ENCODE measurements around the gene MLF2. TPM values are rescaled to one million over a fixed set of nuclear protein-coding genes. Genes with fewer than 3 reads are reported as not detected.

Gene MLF2
- total RNA-seq, 1 donor from 2014 or later = 102 TPM

DNA sequence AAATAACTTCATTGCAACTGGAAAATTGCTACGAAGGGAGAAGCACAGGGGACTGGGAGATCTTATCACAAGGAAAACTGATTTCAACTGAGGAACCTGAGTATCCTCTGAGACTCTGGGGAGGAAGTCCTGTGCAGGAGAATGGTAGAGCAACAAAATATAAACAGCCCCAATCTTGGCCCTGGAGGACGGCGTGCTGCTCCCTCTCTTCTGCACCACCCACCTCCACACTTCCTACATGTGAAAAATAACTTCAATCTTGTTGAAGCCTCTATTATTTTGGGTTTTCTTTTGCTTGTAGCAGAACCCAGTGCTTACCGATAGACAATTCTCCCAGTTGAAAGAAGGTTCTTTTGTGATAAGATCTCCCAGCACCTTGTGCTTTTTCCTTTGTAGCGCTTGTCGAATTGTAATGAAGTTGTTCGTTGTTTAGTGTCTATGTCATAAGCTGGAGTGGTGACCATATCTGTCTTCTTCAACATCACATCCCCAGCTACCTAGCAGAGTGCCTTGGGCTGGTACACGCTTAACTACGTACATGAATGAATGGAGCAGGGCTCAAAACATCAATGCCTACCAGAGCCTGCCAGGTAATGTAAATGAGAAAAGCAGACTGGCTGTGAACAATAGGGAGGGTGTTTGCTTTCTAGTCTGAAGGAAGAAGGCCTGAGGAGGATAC lies 33.6 kb upstream of the MLF2 start:
- CTCF ChIA-PET = no interaction called here
- Mint-ChIP-seq H3K27ac (no peak overlapping the region), H3K36me3 (ENCODE audit: low read depth) (no peaks in the 10 kb centered on the region), H3K27me3 (no peaks in the 10 kb centered on the region), H3K4me1 (no peaks in the 10 kb centered on the region), H3K4me3 (no peak overlapping the region), H3K9me3 (no peaks in the 10 kb centered on the region)
- intact Hi-C loops (cut with micrococcal nuclease) = no loop called here
- no peak for DNase-seq
- no peak for ATAC-seq (ENCODE audit: low read depth)
- TF ChIP-seq, protein P1, sequence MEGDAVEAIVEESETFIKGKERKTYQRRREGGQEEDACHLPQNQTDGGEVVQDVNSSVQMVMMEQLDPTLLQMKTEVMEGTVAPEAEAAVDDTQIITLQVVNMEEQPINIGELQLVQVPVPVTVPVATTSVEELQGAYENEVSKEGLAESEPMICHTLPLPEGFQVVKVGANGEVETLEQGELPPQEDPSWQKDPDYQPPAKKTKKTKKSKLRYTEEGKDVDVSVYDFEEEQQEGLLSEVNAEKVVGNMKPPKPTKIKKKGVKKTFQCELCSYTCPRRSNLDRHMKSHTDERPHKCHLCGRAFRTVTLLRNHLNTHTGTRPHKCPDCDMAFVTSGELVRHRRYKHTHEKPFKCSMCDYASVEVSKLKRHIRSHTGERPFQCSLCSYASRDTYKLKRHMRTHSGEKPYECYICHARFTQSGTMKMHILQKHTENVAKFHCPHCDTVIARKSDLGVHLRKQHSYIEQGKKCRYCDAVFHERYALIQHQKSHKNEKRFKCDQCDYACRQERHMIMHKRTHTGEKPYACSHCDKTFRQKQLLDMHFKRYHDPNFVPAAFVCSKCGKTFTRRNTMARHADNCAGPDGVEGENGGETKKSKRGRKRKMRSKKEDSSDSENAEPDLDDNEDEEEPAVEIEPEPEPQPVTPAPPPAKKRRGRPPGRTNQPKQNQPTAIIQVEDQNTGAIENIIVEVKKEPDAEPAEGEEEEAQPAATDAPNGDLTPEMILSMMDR (IDR thresholded peaks at IDR 0.05) = no peak
- POLR2A ChIA-PET = interaction anchor here (1.1 kb wide), 1 partner anchor 34 kb away, joined by 3 read pairs; the partner anchor contains the start of gene MLF2

DNA sequence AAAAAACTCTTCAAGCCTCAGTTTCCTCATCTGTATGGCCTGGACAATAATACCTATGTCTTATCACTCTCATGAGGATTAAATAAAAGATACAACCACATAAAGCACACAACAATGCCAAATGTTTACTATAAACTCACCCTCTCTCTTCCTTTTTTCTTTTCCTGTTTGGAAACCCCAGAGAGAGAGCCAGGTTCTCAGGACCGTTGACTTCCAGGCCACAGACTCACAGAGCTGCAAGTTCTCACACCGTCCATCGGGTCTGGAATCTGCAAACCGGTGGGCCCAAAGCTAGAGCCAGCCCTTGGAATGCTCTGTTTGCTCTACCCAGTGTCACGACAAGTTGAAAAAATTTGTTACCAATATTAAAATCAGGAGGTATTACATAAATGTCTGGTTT lies 31.8 kb upstream of the MLF2 start:
- Mint-ChIP-seq H3K4me1 (no peaks in the 10 kb centered on the region), H3K36me3 (ENCODE audit: low read depth) (no peaks in the 10 kb centered on the region), H3K27ac (no peak overlapping the region), H3K27me3 (no peaks in the 10 kb centered on the region), H3K9me3 (no peaks in the 10 kb centered on the region), H3K4me3 (no peak overlapping the region)
- no peak for ATAC-seq (ENCODE audit: low read depth)
- POLR2A ChIA-PET = interaction anchor here (0.6 to 1.2 kb wide), 2 partner anchors 32 to 67 kb away, joined by 3 read pairs; partner anchors contain the start of genes MLF2 and USP5
- DNase-seq = no peak
- intact Hi-C loops (cut with micrococcal nuclease) = no loop called here
- CTCF ChIA-PET = interaction anchor here (1.0 to 1.5 kb wide), 3 partner anchors 16 to 31 kb away, joined by 3 read pairs; no protein-coding TSS in a partner anchor
- TF ChIP-seq, protein P1 (IDR thresholded peaks at IDR 0.05) = no peak

DNA sequence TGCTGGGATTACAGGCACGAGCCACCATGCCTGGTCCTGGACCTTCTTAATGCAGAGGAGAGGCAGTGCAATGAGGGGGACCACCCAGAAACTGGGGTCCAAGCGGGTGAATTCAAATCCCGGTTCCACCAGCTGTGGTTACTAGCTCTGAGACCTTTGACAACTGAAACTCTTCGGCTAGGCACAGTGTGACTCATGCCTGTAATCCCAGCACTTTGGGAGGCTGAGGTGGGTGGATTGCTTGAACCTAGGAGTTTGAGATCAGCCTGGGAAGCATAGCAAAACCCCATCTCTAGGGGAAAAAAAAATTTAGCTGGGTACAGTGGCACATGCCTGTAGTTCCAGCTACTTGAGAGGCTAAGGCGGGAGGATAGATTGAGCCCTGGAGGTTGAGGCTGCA lies 31.4 kb upstream of the MLF2 start:
- Mint-ChIP-seq H3K9me3 (no peaks in the 10 kb centered on the region), H3K4me3 (no peak overlapping the region), H3K27ac (no peak overlapping the region), H3K36me3 (ENCODE audit: low read depth) (no peaks in the 10 kb centered on the region), H3K4me1 (no peaks in the 10 kb centered on the region), H3K27me3 (no peaks in the 10 kb centered on the region)
- intact Hi-C loops (cut with micrococcal nuclease) = no loop called here
- TF ChIP-seq, protein P1 (IDR thresholded peaks at IDR 0.05) = no peak
- POLR2A ChIA-PET = interaction anchor here (0.6 to 1.2 kb wide), 2 partner anchors 31 to 67 kb away, joined by 3 read pairs; partner anchors contain the start of genes MLF2 and USP5
- ATAC-seq (ENCODE audit: low read depth) = no peak
- CTCF ChIA-PET = interaction anchor here (1.0 to 1.5 kb wide), 3 partner anchors 17 to 30 kb away, joined by 3 read pairs; no protein-coding TSS in a partner anchor
- DNase-seq = no peak

DNA sequence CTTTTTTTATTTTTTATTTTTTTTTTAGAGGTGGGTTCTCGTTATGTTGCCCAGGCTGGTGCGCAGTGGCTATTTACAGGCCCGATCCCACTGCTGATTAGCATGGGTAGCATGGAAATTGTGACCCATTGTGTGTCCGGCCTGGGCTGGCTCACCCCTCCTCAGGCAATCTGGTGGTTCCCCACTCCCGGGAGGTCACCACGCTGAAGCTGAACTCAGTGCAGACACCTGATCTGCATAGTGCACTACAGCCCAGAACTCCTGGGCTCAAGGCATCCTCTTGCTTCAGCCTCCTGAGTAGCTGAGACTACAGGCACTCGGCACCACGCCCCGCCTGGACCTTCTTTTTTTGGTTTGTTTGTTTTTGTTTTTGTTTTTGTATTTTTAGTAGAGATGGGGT lies 30.9 kb upstream of the MLF2 start:
- ATAC-seq (ENCODE audit: low read depth) (no peak), DNase-seq (no peak)
- Mint-ChIP-seq H3K27me3 (peaks cover under 1% of the 10 kb centered on the region), H3K4me3 (no peak overlapping the region), H3K4me1 (peaks cover 3% of the 10 kb centered on the region), H3K9me3 (no peaks in the 10 kb centered on the region), H3K36me3 (ENCODE audit: low read depth) (no peaks in the 10 kb centered on the region), H3K27ac (no peak overlapping the region)
- intact Hi-C loops (cut with micrococcal nuclease) = no loop called here
- TF ChIP-seq, protein P1 (IDR thresholded peaks at IDR 0.05) = no peak
- POLR2A ChIA-PET = interaction anchor here (1.2 kb wide), 1 partner anchor 31 kb away, joined by 3 read pairs; the partner anchor contains the start of gene MLF2
- CTCF ChIA-PET = interaction anchor here (1.2 to 1.5 kb wide), 2 partner anchors 17 to 30 kb away, joined by 3 read pairs; no protein-coding TSS in a partner anchor

DNA sequence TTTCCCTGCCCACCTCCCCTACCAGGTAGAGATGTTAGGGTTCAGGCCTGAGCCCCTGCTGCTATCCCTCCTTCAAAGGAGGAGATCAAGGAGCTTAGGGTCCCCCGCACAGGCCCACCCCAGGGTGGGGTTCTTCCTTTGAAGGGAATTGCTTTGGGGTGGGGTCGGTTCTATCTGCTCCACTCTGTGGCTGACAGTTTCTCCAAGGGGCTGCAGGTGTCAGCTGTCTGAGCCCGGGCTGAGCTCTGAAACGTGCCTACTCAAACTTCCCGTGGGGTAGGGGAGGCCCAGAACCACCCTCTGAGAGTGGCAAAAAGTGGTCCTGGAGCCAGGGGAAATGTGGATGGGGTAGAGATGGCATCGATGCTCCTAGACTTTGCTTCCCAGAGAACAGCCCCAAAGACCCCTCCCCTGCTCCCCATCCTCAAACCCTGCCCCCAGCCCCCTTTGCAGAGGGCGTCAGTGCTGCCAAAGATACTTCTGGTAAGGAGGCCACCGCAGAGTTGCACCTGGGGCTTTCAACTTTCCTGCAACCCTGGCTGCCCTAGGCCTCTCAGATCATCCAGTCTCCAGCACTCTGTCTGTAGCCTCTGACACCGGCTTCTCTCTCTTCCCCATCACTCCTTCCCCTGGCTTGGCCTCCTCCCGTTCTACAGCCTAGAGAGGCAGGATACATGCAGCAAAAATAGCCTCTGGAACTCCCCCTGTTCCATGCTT lies 30.1 kb upstream of the MLF2 start:
- H3K36me3 Mint-ChIP-seq (ENCODE audit: low read depth) = no peaks in the 10 kb centered on the region
- no peak for DNase-seq
- TF ChIP-seq, protein P1 (IDR thresholded peaks at IDR 0.05) = no peak
- H3K27me3 Mint-ChIP-seq = peaks cover 7% of the 10 kb centered on the region
- H3K27ac Mint-ChIP-seq = no peak overlapping the region
- H3K4me3 Mint-ChIP-seq = no peak overlapping the region
- POLR2A ChIA-PET = no interaction called here
- H3K4me1 Mint-ChIP-seq = peaks cover 9% of the 10 kb centered on the region
- no peaks in the 10 kb centered on the region for H3K9me3 Mint-ChIP-seq
- no peak for ATAC-seq (ENCODE audit: low read depth)
- intact Hi-C loops (cut with micrococcal nuclease) = no loop called here
- CTCF ChIA-PET = no interaction called here
